Lung (tissue), 12 donors: ENCODE data around the gene ADRA2B. TPM values are rescaled to one million over a fixed set of nuclear protein-coding genes. Genes with fewer than 3 reads are reported as not detected.

ENCODE experiments used
- ATAC-seq: fragments of 200-7000 bp; cut with Tn5 transposase; one replicate; pipeline ENCODE4 v1.9.1; 2020; ENCODE audit warnings: moderate number of reproducible peaks; ENCODE audit not compliant: insufficient read depth, low FRiP score
- DNase-seq, 3 donors: peaks; one replicate each; pipeline ENCODE4 v3.0.0-alpha.2; 2013 to 2017
- H3K27ac ChIP-seq, 2 donors: one replicate each; pipeline ENCODE4 v1.5.1; 2013; ENCODE audit warnings: mild to moderate bottlenecking in 2 of 2, moderate library complexity in 2 of 2, control low read depth in 1 of 2, inconsistent platforms in 1 of 2, low read depth in 1 of 2, low read length in 1 of 2
- H3K27me3 ChIP-seq, 3 donors: one replicate each; pipeline ENCODE4 v1.5.1; 2013; ENCODE audit warnings: low read length in 2 of 3; ENCODE audit not compliant: control insufficient read depth in 3 of 3, insufficient read depth in 3 of 3
- H3K36me3 ChIP-seq, 4 donors: one replicate each; pipeline ENCODE4 v1.5.1; 2013; ENCODE audit warnings: low read length in 4 of 4, mild to moderate bottlenecking in 1 of 4, moderate library complexity in 1 of 4; ENCODE audit not compliant: control insufficient read depth in 4 of 4, insufficient read depth in 4 of 4
- H3K4me1 ChIP-seq, 5 donors: one replicate each; pipeline ENCODE4 v1.5.1; 2013; ENCODE audit warnings: low read length in 5 of 5, mild to moderate bottlenecking in 2 of 5, moderate library complexity in 1 of 5; ENCODE audit not compliant: control insufficient read depth in 5 of 5, insufficient read depth in 5 of 5
- H3K4me3 ChIP-seq: one replicate; pipeline ENCODE4 v1.5.1; 2013; ENCODE audit warnings: mild to moderate bottlenecking, control low read depth, moderate library complexity
- H3K9ac ChIP-seq, 2 donors: one replicate each; pipeline ENCODE4 v1.5.1; 2013; ENCODE audit warnings: low read length in 2 of 2, control low read depth in 1 of 2; ENCODE audit not compliant: insufficient read depth in 1 of 2
- H3K9me3 ChIP-seq, 4 donors: one replicate each; pipeline ENCODE4 v1.5.1; 2013; ENCODE audit warnings: low read length in 3 of 4, mild to moderate bottlenecking in 1 of 4, moderate library complexity in 1 of 4; ENCODE audit not compliant: control insufficient read depth in 4 of 4, insufficient read depth in 3 of 4
- WGBS, 2 donors: extraction: QIAGEN DNeasy Blood & Tissue Kit; methylation state at CpG; one replicate each; pipeline ENCODE4 v1.1.7; 2013; 5-methylcytosine and 5-hydroxymethylcytosine counted together
- polyA plus RNA-seq, 2 donors: library from polyadenylated mRNA; stranded (reverse); fragments of 200-250 nt; gene quantifications; one replicate each; pipeline ENCODE4 v1.2.1, GENCODE V29; 2013
- total RNA-seq, 2 donors: library from RNA; depleted of rRNA in 1 of 2; stranded (reverse); fragments of >200 nt in 1 of 2; gene quantifications; one replicate each; pipeline ENCODE4 v1.2.1, GENCODE V29; 2014 to 2021
- TF ChIP-seq, protein P1 (sequence below): IDR thresholded peaks from 2 replicates; pipeline ENCODE4 v1.5.1; 2012; ENCODE audit warnings: mild to moderate bottlenecking; ENCODE audit errors: control extremely low read depth, extremely low read depth
- donor health status: control.
- donor health status: control.
- donor health status: Bipolar disorder and iron deficiency.
- donor health status: healthy.
- donor health status: DM: yes; HTN: yes; CAD: no.

Gene ADRA2B
- total and polyA plus RNA-seq, 4 donors: 0.21 to 0.88 (median 0.28) TPM

DNA sequence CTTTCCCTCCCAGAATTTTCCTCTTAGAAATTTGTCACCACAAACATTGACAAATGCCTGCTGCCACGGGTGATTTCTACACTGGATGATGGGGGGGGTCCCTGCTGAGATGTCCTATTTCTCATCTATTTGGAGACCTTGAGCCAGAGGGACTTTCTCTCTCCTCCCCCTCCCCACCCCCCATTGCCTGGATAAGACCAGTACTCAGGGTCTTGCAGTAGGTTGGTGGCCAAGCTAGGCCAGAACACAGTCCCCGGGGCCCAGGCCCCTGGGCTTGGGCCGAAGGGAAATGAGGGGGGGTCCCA lies 29.4 kb upstream of the ADRA2B start:
- Histone ChIP-seq H3K36me3 (no peaks in the 10 kb centered on the region), H3K4me3 (no peak overlapping the region), H3K4me1 (peaks cover 0 to 37% (median 15%) of the 10 kb centered on the region in 5 donors), H3K27ac (peak overlapping the region in 1 of 2 donors; percentile 49), H3K27me3 (no peaks in the 10 kb centered on the region), H3K9me3 (no peaks in the 10 kb centered on the region), H3K9ac (no peak overlapping the region)
- DNase-seq (no peak), ATAC-seq (no peak)
- WGBS, 2 donors: 19 to 51% methylated on average over 3 of the region's 3 CpGs
- TF ChIP-seq, protein P1, sequence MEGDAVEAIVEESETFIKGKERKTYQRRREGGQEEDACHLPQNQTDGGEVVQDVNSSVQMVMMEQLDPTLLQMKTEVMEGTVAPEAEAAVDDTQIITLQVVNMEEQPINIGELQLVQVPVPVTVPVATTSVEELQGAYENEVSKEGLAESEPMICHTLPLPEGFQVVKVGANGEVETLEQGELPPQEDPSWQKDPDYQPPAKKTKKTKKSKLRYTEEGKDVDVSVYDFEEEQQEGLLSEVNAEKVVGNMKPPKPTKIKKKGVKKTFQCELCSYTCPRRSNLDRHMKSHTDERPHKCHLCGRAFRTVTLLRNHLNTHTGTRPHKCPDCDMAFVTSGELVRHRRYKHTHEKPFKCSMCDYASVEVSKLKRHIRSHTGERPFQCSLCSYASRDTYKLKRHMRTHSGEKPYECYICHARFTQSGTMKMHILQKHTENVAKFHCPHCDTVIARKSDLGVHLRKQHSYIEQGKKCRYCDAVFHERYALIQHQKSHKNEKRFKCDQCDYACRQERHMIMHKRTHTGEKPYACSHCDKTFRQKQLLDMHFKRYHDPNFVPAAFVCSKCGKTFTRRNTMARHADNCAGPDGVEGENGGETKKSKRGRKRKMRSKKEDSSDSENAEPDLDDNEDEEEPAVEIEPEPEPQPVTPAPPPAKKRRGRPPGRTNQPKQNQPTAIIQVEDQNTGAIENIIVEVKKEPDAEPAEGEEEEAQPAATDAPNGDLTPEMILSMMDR: no peak

DNA sequence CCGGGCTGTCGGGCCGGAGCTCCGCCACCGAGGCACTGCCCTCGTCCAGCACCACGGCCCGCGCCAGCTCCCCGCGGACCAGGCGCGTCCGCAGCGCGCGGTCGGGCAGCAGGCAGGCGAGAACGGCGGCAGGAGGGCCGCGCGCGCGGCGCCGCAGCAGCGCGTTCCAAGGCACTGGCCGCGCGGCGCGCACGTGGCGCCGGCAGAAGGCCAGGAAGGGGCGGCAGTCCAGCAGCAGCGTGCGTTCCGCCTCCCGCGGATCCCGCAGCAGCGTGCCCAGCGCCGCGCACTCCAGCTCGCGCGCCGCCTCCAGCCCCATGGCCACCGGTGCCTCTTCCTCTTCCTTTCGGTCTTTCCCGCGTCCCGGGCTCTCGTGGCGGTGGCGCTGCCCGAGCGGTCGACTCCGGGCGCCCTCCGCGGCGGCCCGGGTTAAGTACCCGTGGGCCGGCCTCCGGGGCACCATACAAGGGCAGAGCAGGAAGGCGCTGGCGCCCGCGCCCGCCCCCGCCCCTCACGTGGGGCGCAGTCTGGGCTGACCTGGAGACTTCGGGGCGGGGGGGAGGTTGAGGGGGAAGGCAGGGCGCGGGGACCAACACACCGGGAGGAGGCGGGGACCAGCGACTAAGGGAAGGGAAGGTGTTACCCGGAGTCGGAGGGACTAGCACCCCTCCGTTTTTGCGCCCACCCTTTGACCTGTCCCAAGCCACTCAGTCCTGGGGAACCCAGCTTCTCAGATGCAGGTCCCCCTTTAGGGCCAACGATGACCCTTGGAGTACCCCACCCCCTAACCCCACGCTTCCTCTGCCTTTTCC lies 28.9 kb upstream of the ADRA2B start, which contains the start of gene DUSP2:
Gene DUSP2, minus strand, starts transcription at position 405 of the 812 bp plus-strand sequence. Its CDS starts 86 bp downstream, at position 319.
- peak within 1 kb of the TSS; percentile 49 to 53 for H3K27ac ChIP-seq
- ATAC-seq (peak; percentile 82), DNase-seq (peak; percentile 70 to 88 (median 73))
- H3K4me1 ChIP-seq: peaks cover 0 to 37% (median 15%) of the 10 kb centered on the region in 5 donors
- H3K27me3 ChIP-seq: no peaks in the 10 kb centered on the region
- H3K9me3 ChIP-seq: no peaks in the 10 kb centered on the region
- no peak within 1 kb of the TSS for H3K9ac ChIP-seq
- TF ChIP-seq, protein P1: no peak
- no peaks in the 10 kb centered on the region for H3K36me3 ChIP-seq
- WGBS, 2 donors: 2 to 3% methylated on average over 74 to 94 of the region's 94 CpGs
- H3K4me3 ChIP-seq: peak within 1 kb of the TSS; percentile 53

DNA sequence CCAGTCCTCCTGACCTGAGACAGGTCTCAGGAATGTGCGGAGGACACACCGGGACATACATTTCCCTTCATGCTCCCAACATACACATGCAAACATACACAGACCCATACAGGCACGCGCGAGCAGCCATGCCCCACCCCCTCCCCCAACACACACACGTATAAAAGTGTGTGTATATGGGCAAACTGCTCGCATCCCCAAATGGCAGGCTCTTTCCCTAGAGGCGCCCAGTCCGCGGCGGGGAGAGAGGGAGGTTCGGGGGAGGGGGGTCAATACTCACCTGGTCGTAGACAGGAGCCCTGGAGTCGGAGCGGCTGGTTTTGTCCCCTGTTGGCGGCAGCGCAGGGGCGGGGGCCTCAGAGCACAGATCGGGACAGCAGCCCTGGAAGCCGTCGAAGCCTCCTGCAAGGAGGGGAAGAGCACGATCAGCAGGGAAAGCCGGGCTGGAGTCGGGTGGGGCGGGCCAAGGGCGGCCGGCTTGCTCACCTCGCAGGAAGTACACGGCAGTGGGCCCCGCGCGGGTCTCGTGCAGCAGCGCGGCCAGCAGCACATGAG lies 28.2 kb upstream of the ADRA2B start:
- Histone ChIP-seq H3K27me3 (no peaks in the 10 kb centered on the region), H3K36me3 (no peaks in the 10 kb centered on the region), H3K9ac (no peak overlapping the region), H3K27ac (peak overlapping the region in 1 of 2 donors; percentile 53), H3K4me3 (peak overlapping the region; percentile 53), H3K9me3 (no peaks in the 10 kb centered on the region), H3K4me1 (peaks cover 0 to 37% (median 15%) of the 10 kb centered on the region in 5 donors)
- TF ChIP-seq, protein P1: no peak
- DNase-seq: peak in 1 of 3 donors; percentile 25
- WGBS, 2 donors: 6% methylated on average over 26 to 35 of the region's 35 CpGs
- ATAC-seq: peak; percentile 3
